GM12878 (cell line): ENCODE data around the gene ANKRD31.
"Not testable (repeated sequence)": the region's sequence is repeated elsewhere in the genome, so short reads cannot be mapped to it uniquely, and the experiment has no call there.

ENCODE experiments used
- BMI1 ChIP-seq: fragments of 450-650 bp; IDR thresholded peaks from 2 replicates; pipeline ENCODE4 v1.6.1; 2016; ENCODE audit warnings: mild to moderate bottlenecking, moderate library complexity, borderline replicate concordance
- EGR1 ChIP-seq, 2 experiments: IDR thresholded peaks; 1 replicate in 1 of 2; 2 replicates in 1 of 2; pipeline ENCODE4 v1.6.1; 2011 to 2012; ENCODE audit warnings: low read depth in 2 of 2, low read length in 2 of 2, borderline replicate concordance in 1 of 2, mild to moderate bottlenecking in 1 of 2, moderate library complexity in 1 of 2
- EZH2 ChIP-seq: IDR thresholded peaks from 2 replicates; pipeline ENCODE4 v1.6.1; 2012; ENCODE audit warnings: low read depth, mild to moderate bottlenecking, control low read depth, inconsistent platforms, low read length, borderline replicate concordance; ENCODE audit not compliant: control insufficient read depth
- HDAC2 ChIP-seq: fragments of 200-600 bp; sonication (generic); IDR thresholded peaks from 2 replicates; pipeline ENCODE4 v1.6.1; 2017
- PAX5 ChIP-seq: IDR thresholded peaks from 2 replicates; pipeline ENCODE4 v1.6.1; 2011; ENCODE audit warnings: low read depth, low read length, borderline replicate concordance
- POLR2AphosphoS2 ChIP-seq: IDR thresholded peaks from 2 replicates; pipeline ENCODE4 v1.6.1; 2011; ENCODE audit warnings: low read depth, mild to moderate bottlenecking, low read length, improper control_type of control experiment, moderate library complexity
- SIN3A ChIP-seq: IDR thresholded peaks from 2 replicates; pipeline ENCODE4 v1.6.1; 2012; ENCODE audit warnings: low read depth, low read length, improper control_type of control experiment
- SMAD1 ChIP-seq: fragments of 450-650 bp; IDR thresholded peaks from 2 replicates; pipeline ENCODE4 v1.6.1; 2018; ENCODE audit warnings: mild to moderate bottlenecking, low read depth; ENCODE audit not compliant: partially characterized antibody
- TAF1 ChIP-seq: IDR thresholded peaks from 2 replicates; pipeline ENCODE4 v1.6.1; 2011; ENCODE audit warnings: mild to moderate bottlenecking, low read depth, low read length, borderline replicate concordance
- TBL1XR1 ChIP-seq: IDR thresholded peaks from 2 replicates; pipeline ENCODE4 v1.6.1; 2012; ENCODE audit warnings: low read depth, low read length, improper control_type of control experiment
- YBX1 ChIP-seq: fragments of 450-650 bp; IDR thresholded peaks from 2 replicates; pipeline ENCODE4 v1.6.1; 2016; ENCODE audit warnings: antibody characterized with exemption
- TF ChIP-seq, protein P1 (sequence below): IDR thresholded peaks from 2 replicates; pipeline ENCODE4 v1.6.1; 2011; ENCODE audit warnings: low read depth, mild to moderate bottlenecking, low read length, moderate library complexity, borderline replicate concordance; ENCODE audit errors: extremely low read depth
- TF ChIP-seq, protein P2 (sequence below), 3 experiments: IDR thresholded peaks in 2 of 3; conservative IDR thresholded peaks in 1 of 3; 2 replicates each; pipeline ENCODE4 v1.5.1; 2011; ENCODE audit warnings: low read depth in 3 of 3, low read length in 3 of 3, mild to moderate bottlenecking in 3 of 3, control low read depth in 2 of 3, moderate library complexity in 2 of 3, inconsistent platforms in 1 of 3, mixed read lengths in 1 of 3; ENCODE audit not compliant: control insufficient read depth in 2 of 3, insufficient read depth in 1 of 3; ENCODE audit errors: extremely low read depth in 1 of 3
- TF ChIP-seq, protein P3 (sequence below): fragments of 450-650 bp; IDR thresholded peaks from 2 replicates; pipeline ENCODE4 v1.6.1; 2017; ENCODE audit warnings: mild to moderate bottlenecking

DNA sequence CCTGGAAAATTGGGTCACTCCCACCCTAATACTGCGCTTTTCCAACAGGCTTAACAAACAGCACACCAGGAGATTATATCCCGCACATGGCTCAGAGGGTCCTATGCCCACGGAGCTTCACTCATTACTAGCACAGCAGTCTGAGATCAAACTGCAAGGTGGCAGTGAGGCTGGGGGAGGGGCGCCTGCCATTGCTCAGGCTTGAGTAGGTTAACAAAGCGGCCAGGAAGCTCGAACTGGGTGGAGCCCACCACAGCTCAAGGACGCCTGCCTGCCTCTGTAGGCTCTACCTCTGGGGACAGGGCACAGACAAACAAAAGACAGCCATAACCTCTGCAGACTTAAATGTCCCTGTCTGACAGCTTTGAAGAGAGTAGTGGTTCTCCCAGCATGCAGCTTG lies 60.7 kb downstream of the ANKRD31 start:
- TF ChIP-seq, protein P1, sequence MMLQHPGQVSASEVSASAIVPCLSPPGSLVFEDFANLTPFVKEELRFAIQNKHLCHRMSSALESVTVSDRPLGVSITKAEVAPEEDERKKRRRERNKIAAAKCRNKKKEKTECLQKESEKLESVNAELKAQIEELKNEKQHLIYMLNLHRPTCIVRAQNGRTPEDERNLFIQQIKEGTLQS, result not testable (repeated sequence)
- TF ChIP-seq, protein P2, sequence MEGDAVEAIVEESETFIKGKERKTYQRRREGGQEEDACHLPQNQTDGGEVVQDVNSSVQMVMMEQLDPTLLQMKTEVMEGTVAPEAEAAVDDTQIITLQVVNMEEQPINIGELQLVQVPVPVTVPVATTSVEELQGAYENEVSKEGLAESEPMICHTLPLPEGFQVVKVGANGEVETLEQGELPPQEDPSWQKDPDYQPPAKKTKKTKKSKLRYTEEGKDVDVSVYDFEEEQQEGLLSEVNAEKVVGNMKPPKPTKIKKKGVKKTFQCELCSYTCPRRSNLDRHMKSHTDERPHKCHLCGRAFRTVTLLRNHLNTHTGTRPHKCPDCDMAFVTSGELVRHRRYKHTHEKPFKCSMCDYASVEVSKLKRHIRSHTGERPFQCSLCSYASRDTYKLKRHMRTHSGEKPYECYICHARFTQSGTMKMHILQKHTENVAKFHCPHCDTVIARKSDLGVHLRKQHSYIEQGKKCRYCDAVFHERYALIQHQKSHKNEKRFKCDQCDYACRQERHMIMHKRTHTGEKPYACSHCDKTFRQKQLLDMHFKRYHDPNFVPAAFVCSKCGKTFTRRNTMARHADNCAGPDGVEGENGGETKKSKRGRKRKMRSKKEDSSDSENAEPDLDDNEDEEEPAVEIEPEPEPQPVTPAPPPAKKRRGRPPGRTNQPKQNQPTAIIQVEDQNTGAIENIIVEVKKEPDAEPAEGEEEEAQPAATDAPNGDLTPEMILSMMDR (IDR thresholded peaks at IDR 0.05 in 2 of 3, conservative IDR thresholded peaks at IDR 0.05 in 1 of 3; ENCODE audit: control insufficient read depth in 2 of 3, extremely low read depth in 1 of 3, insufficient read depth in 1 of 3, low read depth in 3 of 3, low read length in 3 of 3), result not testable (repeated sequence)
- not testable (repeated sequence) for TF ChIP-seq PAX5; EZH2; EGR1 (IDR thresholded peaks at IDR 0.05; ENCODE audit: borderline replicate concordance in 1 of 2, low read depth in 2 of 2, low read length in 2 of 2); POLR2AphosphoS2; SMAD1; SIN3A; TAF1; BMI1; HDAC2; TBL1XR1; YBX1
- TF ChIP-seq, protein P3, sequence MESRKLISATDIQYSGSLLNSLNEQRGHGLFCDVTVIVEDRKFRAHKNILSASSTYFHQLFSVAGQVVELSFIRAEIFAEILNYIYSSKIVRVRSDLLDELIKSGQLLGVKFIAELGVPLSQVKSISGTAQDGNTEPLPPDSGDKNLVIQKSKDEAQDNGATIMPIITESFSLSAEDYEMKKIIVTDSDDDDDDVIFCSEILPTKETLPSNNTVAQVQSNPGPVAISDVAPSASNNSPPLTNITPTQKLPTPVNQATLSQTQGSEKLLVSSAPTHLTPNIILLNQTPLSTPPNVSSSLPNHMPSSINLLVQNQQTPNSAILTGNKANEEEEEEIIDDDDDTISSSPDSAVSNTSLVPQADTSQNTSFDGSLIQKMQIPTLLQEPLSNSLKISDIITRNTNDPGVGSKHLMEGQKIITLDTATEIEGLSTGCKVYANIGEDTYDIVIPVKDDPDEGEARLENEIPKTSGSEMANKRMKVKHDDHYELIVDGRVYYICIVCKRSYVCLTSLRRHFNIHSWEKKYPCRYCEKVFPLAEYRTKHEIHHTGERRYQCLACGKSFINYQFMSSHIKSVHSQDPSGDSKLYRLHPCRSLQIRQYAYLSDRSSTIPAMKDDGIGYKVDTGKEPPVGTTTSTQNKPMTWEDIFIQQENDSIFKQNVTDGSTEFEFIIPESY, result not testable (repeated sequence)
